ENCODE data around the gene PIK3C2B. TPM values are rescaled to one million over a fixed set of nuclear protein-coding genes. Genes with fewer than 3 reads are reported as not detected.

PIK3C2B gene
- polyA plus RNA-seq, 1 donor (not counting 4 experiments of a cell fraction or from before 2014, with no cell fraction given), result 5.4 TPM

DNA sequence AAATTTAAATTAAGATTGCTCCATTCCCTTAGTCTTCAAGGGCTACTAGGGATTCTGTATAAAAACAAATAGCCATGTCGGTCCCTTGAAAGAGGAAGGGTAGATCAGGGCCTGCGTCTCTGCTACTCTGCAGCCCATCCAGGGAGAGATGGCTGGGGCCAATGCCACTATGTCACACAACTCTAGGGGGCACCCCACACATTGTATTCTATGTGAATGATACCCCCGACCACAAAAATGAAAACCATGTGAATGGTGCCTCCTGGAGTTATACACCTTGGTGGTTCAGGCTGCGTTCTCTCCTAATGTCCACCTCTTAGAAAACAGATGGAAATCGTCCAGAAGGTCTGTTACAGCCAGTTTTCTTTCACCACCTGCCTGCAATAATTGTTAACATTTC lies 18.0 kb downstream of the PIK3C2B start:
- no peaks in the 10 kb centered on the region for H3K36me3 ChIP-seq (ENCODE audit: control insufficient read depth in 2 of 2, extremely low read depth in 1 of 2, insufficient read depth in 2 of 2, low read length in 2 of 2)
- H3K4me2 ChIP-seq (ENCODE audit: control insufficient read depth, extremely low read depth, insufficient read depth, low read depth, low read length), result no peak overlapping the region
- H4K20me1 ChIP-seq (ENCODE audit: control insufficient read depth, extremely low read depth, insufficient read depth, low read length), result no peaks in the 10 kb centered on the region
- DNase-seq (ENCODE audit: low read depth, low spot score), result no peak
- no peaks in the 10 kb centered on the region for H3K79me2 ChIP-seq (ENCODE audit: control insufficient read depth, insufficient read depth, low read length)
- H3K9me3 ChIP-seq (ENCODE audit: control insufficient read depth, low read depth, low read length), result no peaks in the 10 kb centered on the region
- H3K27me3 ChIP-seq (ENCODE audit: control insufficient read depth, extremely low read depth, insufficient read depth, low read length), result no peaks in the 10 kb centered on the region
- H3K27ac ChIP-seq (ENCODE audit: control insufficient read depth, insufficient read depth, low read length), result no peak overlapping the region
- peaks cover 14% of the 10 kb centered on the region for H3K4me1 ChIP-seq (ENCODE audit: control insufficient read depth, extremely low read depth, insufficient read depth, low read length)
- TF ChIP-seq EZH2 (IDR thresholded peaks at IDR 0.05; ENCODE audit: low read length), result no peak
- TF ChIP-seq, protein P1, sequence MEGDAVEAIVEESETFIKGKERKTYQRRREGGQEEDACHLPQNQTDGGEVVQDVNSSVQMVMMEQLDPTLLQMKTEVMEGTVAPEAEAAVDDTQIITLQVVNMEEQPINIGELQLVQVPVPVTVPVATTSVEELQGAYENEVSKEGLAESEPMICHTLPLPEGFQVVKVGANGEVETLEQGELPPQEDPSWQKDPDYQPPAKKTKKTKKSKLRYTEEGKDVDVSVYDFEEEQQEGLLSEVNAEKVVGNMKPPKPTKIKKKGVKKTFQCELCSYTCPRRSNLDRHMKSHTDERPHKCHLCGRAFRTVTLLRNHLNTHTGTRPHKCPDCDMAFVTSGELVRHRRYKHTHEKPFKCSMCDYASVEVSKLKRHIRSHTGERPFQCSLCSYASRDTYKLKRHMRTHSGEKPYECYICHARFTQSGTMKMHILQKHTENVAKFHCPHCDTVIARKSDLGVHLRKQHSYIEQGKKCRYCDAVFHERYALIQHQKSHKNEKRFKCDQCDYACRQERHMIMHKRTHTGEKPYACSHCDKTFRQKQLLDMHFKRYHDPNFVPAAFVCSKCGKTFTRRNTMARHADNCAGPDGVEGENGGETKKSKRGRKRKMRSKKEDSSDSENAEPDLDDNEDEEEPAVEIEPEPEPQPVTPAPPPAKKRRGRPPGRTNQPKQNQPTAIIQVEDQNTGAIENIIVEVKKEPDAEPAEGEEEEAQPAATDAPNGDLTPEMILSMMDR (optimal IDR thresholded peaks at IDR 0.05 in 1 of 3, IDR thresholded peaks at IDR 0.05 in 1 of 3, conservative IDR thresholded peaks at IDR 0.05 in 1 of 3; ENCODE audit: extremely low read depth in 1 of 3, insufficient read depth in 2 of 3, low read length in 3 of 3), result no peak
- FAIRE-seq, result no peak
- H2AFZ ChIP-seq (ENCODE audit: control insufficient read depth, low read length), result no peak overlapping the region
- no peaks in the 10 kb centered on the region for H3K9me1 ChIP-seq (ENCODE audit: control insufficient read depth, extremely low read depth, insufficient read depth, low read length)
- no peak overlapping the region for H3K9ac ChIP-seq (ENCODE audit: control insufficient read depth, extremely low read depth, insufficient read depth, low read length)
- dilution Hi-C loops (cut with MboI; ENCODE audit: extremely low pct_ligation_motif_present, low sequenced_read_pairs), result no loop called here
- H3K4me3 ChIP-seq (ENCODE audit: control insufficient read depth in 2 of 3, extremely low read depth in 1 of 3, insufficient read depth in 2 of 3, low read depth in 1 of 3, low read length in 3 of 3), result no peak overlapping the region

DNA sequence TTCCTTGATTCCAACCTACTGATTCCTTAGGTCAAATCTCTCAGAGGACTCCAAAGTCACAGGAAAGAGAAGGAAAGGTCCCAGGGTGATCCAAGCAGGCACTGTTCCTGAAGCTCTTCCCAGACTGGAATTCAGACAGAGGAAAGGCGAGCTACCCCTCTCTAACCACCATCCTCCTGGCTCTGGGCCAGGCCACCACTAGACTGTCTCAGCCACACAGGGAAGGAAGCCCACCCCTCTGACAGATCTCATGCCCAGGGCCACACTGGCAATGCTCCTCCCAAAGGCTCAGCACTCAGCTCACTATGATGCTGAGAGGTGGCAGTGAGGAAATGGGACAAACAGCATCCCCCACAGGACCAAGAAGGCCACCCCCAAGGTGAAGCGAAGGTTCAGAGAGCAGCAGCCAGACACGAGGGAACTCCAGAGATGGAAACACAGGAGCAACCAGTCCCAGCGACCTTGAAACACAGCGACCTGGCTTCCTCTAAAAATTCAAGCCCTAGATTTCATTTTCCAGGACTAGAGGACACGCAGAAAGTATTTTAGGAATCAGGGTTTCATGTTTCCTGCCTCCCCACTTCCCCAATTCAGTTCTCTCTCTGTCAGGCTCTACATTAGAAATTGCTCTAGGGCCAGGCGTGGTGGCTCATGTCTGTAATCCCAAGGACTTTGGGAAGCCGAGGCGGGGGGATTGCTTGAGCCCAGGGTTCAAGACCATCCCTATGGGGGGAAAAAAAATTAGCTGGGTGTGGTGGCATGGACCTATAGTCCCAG lies 18.8 kb downstream of the PIK3C2B start:
- H3K4me2 ChIP-seq (ENCODE audit: control insufficient read depth, extremely low read depth, insufficient read depth, low read depth, low read length), result no peak overlapping the region
- peaks cover 14% of the 10 kb centered on the region for H3K4me1 ChIP-seq (ENCODE audit: control insufficient read depth, extremely low read depth, insufficient read depth, low read length)
- H3K4me3 ChIP-seq (ENCODE audit: control insufficient read depth in 2 of 3, extremely low read depth in 1 of 3, insufficient read depth in 2 of 3, low read depth in 1 of 3, low read length in 3 of 3), result no peak overlapping the region
- no peaks in the 10 kb centered on the region for H3K9me1 ChIP-seq (ENCODE audit: control insufficient read depth, extremely low read depth, insufficient read depth, low read length)
- H3K27me3 ChIP-seq (ENCODE audit: control insufficient read depth, extremely low read depth, insufficient read depth, low read length), result no peaks in the 10 kb centered on the region
- dilution Hi-C loops (cut with MboI; ENCODE audit: extremely low pct_ligation_motif_present, low sequenced_read_pairs), result no loop called here
- no peaks in the 10 kb centered on the region for H3K9me3 ChIP-seq (ENCODE audit: control insufficient read depth, low read depth, low read length)
- FAIRE-seq (no peak), DNase-seq (ENCODE audit: low read depth, low spot score) (no peak)
- TF ChIP-seq, protein P1 (optimal IDR thresholded peaks at IDR 0.05 in 1 of 3, IDR thresholded peaks at IDR 0.05 in 1 of 3, conservative IDR thresholded peaks at IDR 0.05 in 1 of 3; ENCODE audit: extremely low read depth in 1 of 3, insufficient read depth in 2 of 3, low read length in 3 of 3), result no peak
- no peak for TF ChIP-seq EZH2 (IDR thresholded peaks at IDR 0.05; ENCODE audit: low read length)
- no peaks in the 10 kb centered on the region for H3K36me3 ChIP-seq (ENCODE audit: control insufficient read depth in 2 of 2, extremely low read depth in 1 of 2, insufficient read depth in 2 of 2, low read length in 2 of 2)
- H2AFZ ChIP-seq (ENCODE audit: control insufficient read depth, low read length), result no peak overlapping the region
- no peak overlapping the region for H3K9ac ChIP-seq (ENCODE audit: control insufficient read depth, extremely low read depth, insufficient read depth, low read length)
- no peaks in the 10 kb centered on the region for H3K79me2 ChIP-seq (ENCODE audit: control insufficient read depth, insufficient read depth, low read length)
- H4K20me1 ChIP-seq (ENCODE audit: control insufficient read depth, extremely low read depth, insufficient read depth, low read length), result no peaks in the 10 kb centered on the region
- H3K27ac ChIP-seq (ENCODE audit: control insufficient read depth, insufficient read depth, low read length), result no peak overlapping the region

Measured in keratinocyte (primary cell).